UCSD-AML1 (cell line): Measurements from ENCODE around the gene ZSCAN18.

Source experiments
- DNase-seq: peaks from one replicate; lab custom pipeline; 2025; ENCODE audit not compliant: unreplicated experiment; lab: John Stamatoyannopoulos, UW

The ZSCAN18 gene

DNA sequence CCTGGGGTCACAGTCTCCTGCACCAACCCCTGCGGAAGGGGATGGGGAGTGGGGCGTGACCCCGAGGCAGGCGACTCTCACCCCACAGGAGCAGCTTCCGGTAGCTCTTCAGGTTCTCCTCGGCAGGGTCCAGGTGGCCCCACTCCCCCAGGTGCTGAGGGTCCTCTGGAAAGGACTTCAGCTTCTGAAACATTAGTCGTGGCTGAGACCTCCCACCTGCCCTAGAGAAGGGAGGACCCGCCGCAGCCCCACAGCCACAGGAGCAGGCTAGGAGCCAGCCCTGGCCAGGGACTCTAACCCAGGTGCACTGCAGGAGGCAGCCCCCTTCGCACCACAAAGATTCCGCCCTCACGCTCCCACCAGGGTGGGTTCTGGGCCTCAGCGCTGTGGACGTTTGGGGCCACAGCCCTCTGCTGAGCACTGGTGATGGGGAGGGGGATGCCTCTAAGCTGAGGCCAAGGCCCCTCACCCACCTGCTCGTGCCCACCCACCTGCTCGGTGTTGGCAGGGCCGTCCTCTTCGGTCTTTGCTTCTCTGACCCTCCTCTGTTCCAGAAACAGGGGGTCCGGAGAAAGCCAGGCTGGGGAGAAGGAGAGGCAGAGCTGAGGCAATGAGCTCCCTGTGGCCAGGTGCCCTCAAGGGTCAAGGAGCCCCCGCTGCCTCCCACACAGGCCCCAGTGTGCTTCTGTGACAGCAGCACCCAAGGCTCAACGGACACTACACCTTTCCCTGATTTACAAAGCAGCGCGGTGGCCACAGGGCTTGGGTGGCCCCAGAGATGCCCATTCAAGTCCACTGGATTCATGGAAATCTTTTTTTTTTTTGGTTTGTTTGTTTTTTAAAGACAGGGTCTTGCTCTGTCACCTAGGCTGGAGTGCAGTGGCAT is 11.0 kb downstream of the ZSCAN18 start:
- DNase-seq, result no peak

DNA sequence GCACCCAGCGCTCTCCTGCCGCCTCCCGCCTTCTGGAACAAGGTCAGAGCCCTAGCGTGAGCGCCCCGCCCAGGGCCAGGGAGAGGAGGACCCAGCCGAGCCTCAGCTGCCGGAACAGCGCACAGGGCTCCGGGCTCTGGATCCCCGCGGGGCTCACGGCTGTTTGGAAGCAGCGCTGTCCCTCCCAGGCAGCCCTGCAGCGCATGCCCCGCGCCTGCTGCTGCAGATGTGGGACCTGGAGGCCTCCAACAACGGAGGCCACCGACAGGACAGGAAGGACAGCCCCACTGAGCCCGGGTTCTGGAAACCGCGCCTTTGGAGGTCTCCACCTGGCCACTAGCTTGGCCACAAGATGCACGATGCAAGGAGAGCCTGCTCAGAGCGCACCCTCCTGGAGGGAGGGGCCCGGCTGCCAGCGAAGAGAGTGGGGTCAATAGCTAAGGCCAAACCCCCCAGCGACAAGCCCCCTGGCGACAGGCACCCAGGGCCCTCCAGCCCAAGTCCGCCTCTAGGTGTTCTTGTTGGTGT is 12.6 kb downstream of the ZSCAN18 start:
- DNase-seq, result no peak

GRCh38 chr19:58084596-58085347 is 13.3 kb downstream of the ZSCAN18 start:
- no peak for DNase-seq

DNA sequence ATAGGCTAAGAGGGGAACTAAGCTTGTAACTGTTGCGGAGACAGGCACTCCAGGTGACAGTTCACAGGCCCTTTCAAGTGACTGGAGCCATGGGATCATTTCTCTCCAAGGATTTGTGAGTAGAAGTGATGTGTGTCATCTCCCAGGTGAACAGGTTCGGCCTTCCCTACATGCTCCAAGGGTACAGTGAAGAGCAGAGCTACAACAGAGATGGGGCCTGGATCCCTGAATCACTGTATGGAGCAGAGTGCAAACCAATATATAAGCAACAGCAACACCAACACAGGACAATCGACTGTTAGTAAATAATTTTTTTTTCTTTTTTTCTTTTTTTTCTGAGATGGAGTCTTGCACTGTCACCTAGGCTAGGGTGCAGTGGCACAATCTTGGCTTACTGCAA is 15.0 kb downstream of the ZSCAN18 start:
- DNase-seq, result no peak

DNA sequence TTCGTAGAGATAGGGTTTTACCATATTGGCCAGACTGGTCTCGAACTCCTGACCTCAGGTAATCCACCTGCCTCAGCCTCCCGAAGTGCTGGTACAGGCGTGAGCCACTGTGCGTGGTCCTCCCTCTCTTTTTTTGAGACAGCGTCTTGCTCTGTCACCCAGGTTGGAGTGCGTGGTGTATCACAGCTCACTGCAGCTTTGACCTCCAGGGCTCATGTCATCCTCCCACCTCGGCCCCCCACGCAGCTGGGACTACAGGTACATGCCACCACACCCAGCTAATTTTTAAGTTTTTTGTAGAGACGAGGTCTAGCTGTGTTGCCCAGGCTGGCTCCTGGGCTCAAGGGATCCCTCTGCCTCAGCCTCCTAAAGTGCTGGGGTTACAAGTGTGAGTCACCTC is 18.2 kb downstream of the ZSCAN18 start:
- no peak for DNase-seq

DNA sequence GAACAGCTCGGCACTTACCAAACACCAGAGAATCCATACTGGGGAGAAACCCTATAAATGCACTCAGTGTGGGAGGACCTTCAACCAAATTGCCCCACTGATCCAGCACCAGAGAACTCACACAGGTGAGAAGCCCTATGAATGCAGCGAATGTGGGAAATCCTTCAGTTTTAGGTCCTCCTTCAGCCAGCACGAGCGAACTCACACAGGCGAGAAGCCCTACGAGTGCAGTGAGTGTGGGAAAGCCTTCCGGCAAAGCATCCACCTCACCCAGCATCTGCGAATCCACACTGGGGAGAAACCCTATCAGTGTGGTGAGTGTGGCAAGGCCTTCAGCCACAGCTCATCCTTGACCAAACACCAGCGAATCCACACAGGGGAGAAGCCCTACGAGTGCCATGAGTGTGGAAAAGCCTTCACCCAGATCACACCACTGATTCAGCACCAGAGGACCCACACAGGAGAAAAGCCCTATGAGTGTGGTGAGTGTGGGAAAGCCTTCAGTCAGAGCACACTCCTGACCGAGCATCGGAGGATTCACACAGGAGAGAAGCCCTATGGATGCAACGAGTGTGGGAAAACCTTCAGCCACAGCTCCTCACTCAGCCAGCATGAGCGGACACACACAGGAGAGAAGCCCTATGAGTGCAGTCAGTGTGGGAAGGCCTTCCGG is 30.7 kb downstream of the ZSCAN18 start:
- DNase-seq, result no peak

GRCh38 chr19:58063712-58064111 is 34.3 kb downstream of the ZSCAN18 start:
- DNase-seq, result no peak

GRCh38 chr19:58060231-58060630 is 37.8 kb downstream of the ZSCAN18 start:
- DNase-seq, result no peak

DNA sequence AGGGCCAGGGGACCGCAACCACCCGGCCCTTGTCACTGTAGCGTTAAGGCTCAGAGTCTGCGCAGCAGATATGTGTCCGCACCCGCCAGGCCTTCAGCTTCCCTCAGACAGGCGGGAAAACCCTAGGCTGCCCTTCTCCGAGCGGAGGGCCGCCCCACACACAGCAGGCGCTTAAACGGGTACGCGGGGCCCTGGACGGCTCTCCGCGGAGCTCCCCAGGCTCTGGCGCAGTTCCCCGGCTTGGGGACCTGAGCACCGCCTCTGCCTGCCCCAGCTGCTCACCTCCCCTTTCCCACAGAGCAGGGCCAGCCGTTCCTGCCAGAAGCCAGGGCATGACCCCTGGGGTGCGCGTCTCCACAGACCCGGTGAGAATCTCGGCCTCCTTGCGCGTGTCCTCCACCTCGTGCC is 38.4 kb downstream of the ZSCAN18 start:
- no peak for DNase-seq

DNA sequence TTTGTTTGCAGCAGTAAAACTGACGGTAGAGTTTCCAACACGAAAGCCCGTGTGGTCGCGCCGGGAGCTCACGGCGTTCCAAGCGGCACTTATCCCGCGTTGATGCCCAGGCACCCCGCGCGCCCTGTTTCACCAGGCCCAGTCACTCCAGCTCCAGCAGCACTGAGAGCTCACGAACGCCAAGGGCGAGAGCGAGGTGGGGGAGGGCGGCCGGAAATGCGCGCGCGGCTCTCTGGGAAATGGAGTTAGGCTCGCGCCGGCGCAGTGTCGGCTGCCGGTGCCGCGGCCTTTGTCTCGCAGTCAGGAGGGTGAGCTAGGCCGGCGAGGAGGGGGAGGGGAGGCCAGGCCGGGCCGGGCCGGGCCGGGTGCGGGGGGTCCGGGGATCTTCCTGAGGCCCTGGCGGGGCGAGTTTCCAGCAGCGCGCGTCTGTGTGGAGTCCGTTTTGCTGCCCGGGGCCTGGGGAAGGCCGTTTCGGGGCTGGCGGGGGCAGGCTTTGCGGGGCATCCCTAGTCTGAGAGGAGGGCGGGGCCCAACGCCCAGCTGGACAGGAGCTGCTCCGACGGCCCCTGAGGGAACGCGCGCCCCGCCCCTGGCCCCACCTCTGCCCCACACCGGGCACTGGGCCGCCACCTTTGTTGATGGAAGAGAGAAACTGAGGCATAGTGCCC is 38.9 kb downstream of the ZSCAN18 start, which contains the start of gene ZNF135:
Gene ZNF135, plus strand, starts transcription at position 280 of the 668 bp plus-strand sequence. CDS start 721 bp downstream, outside the sequence.
- no peak for DNase-seq

DNA sequence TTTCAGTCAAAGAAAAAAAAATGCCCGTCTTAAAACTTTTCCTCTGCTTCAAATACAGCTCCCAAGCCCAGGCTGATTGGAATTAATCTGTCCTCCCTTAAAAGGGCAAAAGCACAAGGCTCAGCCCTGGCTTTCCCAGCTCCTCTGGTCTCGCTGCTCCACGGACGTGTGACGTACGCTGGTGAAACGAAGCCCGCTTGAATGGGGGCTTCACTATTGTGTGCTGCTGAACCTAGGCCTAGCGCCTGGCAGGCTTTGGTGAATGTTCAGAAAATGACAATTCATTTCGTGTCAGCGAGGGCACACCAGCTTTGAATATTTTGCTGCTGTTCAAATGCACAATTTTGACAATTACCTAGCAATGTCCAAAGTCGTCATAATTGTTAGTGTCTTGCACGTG is 39.6 kb downstream of the ZSCAN18 start:
- no peak for DNase-seq

DNA sequence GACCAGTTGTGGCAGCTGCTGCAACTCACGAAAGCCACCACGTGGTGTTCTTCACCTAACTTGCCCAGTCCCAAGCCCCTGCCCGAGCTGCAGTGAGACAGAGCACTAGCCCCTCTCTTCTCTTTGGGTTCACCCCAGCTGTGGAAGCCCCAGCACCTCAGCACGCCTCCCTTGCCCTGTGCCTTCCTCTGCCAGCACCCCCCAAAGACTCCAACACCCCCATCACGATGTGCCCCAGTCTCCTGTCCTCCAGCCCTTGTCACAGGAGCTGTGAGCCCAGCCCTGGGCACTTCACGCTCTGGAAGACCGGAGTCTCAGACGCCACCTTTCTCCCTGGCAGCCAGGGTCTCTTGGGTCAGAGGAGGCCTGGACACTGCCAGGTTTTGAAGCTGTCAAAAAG is 41.2 kb downstream of the ZSCAN18 start:
- no peak for DNase-seq

DNA sequence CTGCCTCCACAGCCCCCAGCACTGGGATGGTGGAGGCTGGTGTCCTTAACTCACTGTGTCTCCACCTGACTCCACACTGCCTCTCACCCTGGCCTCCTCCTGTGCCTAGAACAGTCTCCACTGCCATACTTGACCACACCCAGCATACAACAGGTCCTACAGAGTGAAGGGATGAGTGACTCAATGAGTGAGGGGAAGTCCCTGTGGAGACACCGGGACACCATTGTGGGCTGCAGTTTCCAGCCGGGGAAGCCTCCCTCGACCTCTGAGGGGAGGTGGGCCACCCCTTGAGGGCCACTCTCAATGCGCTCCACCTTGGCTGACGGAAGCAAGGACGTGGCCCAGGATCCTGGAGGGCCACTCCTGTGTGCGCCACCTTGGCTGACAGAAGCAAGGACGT is 41.8 kb downstream of the ZSCAN18 start:
- DNase-seq, result no peak

GRCh38 chr19:58054901-58055874 is 42.8 kb downstream of the ZSCAN18 start:
- DNase-seq, result no peak

DNA sequence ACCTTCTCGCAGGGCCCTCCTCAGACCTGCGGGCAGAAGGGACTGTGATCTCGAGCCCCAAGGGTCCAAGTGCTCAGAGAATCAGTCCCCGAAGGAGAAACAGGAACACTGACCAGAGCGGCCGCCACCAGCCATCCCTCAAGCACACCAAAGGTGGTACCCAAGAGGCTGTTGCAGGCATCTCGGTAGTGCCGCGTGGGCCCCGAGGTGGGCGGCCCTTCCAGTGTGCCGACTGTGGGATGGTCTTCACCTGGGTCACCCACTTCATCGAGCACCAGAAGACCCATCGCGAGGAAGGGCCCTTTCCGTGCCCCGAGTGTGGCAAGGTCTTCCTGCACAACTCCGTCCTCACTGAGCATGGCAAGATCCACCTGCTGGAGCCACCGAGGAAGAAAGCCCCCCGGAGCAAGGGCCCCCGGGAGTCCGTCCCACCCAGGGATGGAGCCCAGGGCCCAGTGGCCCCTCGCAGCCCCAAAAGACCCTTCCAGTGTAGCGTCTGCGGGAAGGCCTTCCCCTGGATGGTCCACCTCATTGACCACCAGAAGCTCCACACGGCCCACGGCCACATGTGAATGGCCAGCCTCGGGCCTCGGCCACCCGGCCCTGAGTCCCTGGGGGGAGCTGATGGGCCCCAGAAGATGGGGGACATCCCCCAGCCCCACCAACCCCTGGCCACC is 44.4 kb downstream of the ZSCAN18 start:
- no peak for DNase-seq

DNA sequence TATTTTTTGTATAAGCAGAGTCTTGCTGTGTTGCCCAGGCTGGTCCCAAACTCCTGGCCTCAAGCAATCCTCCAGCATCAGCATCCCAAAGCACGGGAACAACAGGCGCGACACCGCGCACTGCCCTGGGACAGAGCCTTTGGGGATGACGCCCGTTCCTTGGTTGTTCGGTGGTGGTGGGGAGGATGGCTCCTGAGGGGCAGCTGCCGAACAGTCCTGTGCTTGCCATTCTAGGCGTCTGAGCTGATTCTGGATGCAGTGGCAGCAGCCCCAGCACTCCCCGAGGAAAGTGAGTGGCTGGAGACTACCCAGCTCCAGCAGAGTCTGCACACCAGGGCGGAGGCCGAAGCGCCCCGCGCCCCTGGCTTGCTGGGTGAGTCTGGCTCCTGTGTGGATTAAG is 45.8 kb downstream of the ZSCAN18 start:
- no peak for DNase-seq

GRCh38 chr19:58047672-58048071 is 50.4 kb downstream of the ZSCAN18 start:
- DNase-seq, result no peak

GRCh38 chr19:58046856-58047255 is 51.2 kb downstream of the ZSCAN18 start:
- no peak for DNase-seq

DNA sequence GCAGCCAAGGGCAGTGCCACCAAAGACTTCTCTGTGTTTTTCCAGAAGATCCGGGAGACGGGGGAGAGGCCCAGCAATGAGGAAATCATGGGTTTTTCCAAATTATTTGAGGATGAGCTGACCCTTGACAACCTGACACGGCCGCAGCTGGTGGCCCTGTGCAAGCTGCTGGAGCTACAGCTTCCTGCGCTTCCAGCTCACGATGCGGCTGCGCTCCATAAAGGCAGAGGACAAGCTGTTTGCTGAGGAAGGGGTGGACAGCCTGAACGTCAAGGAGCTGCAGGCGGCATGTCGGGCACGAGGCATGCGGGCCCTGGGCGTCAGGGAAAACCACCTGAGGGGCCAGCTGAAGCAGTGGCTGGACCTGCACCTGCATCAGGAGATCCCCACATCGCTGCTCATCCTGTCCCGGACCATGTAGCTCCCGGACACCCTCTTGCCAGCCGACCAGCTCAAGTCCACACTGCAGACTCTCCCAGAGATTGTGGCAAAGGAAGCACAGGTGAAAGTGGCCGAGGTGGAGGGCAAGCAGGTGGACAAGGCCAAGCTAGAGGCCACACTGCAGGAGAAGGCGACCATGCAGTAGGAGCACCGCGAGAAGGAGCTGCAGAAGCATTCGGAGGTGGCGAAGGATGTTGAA is 52.5 kb downstream of the ZSCAN18 start:
- DNase-seq, result no peak
